GM20000 (cell line): Measurements from ENCODE around the gene ACP1.
A peak's percentile ranks its signal among the peaks of the same experiment; 100 is the strongest.

Source experiments
- DNase-seq: peaks from one replicate; pipeline ENCODE4 v3.0.0; 2012; ENCODE audit warnings: low spot score
- CTCF ChIP-seq: IDR thresholded peaks from 2 replicates; pipeline ENCODE4 v1.5.1; 2012; ENCODE audit warnings: mild to moderate bottlenecking, control low read depth; ENCODE audit errors: extremely low read depth, missing control alignments

Gene ACP1

GRCh38 chr2:244547-244946, 20.2 kb upstream of the ACP1 start:
- TF ChIP-seq CTCF, result no peak
- no peak for DNase-seq

GRCh38 chr2:246489-247144, 18.1 kb upstream of the ACP1 start:
- peak; percentile 26 for DNase-seq
- peak; percentile 46 for TF ChIP-seq CTCF

GRCh38 chr2:248724-249123, 16.0 kb upstream of the ACP1 start:
- TF ChIP-seq CTCF, result no peak
- no peak for DNase-seq

- TF ChIP-seq CTCF, result no peak
- DNase-seq, result no peak
Observed at GRCh38 chr2:249538-250042, 15.2 kb upstream of the ACP1 start.

- TF ChIP-seq CTCF, result no peak
- DNase-seq, result no peak
Observed at GRCh38 chr2:252001-252602, 12.6 kb upstream of the ACP1 start.

- no peak for TF ChIP-seq CTCF
- DNase-seq, result no peak
Observed at GRCh38 chr2:253202-253638, 11.5 kb upstream of the ACP1 start.

GRCh38 chr2:254241-254640, 10.5 kb upstream of the ACP1 start:
- DNase-seq, result no peak
- no peak for TF ChIP-seq CTCF
